ENCODE results near the gene NTN1.
A peak's percentile ranks its signal among the peaks of the same experiment; 100 is the strongest.

Gene NTN1

GRCh38 chr17:9286434-9286833 is 265.1 kb downstream of the NTN1 start:
- Histone ChIP-seq H3K4me1 (peaks cover 14 to 28% (median 23%) of the 10 kb centered on the region in 10 experiments), H3K4me3 (no peak overlapping the region), H3K4me2 (peak overlapping the region in 9 of 11 experiments; percentile 6 to 62 (median 47); a peak in 16 of 22 replicates)

GRCh38 chr17:9287306-9287705 is 266.0 kb downstream of the NTN1 start:
- 0 out of 22 replicates have a peak, but pooled peaks cover 0 to 9% (median 0%) of the 10 kb centered on the region in 11 experiments for H3K27me3 ChIP-seq
- H3K36me3 ChIP-seq = 0 out of 22 replicates have a peak, but pooled peaks cover 0 to 3% (median 0%) of the 10 kb centered on the region in 11 experiments
- H3K4me1 ChIP-seq = peaks cover 14 to 30% (median 23%) of the 10 kb centered on the region in 10 experiments
- H3K9me3 ChIP-seq (replicated peaks in 1 of 11) = no peaks in the 10 kb centered on the region
- H3K27ac ChIP-seq = no peak overlapping the region
- H3K9ac ChIP-seq = no peak overlapping the region
- H4K20me1 ChIP-seq = peaks cover 0 to 54% (median 4%) of the 10 kb centered on the region in 11 experiments; a peak in 7 of 22 replicates
- no peak for TF ChIP-seq Cebpa-rat (IDR thresholded peaks at IDR 0.05)
- H3K4me2 ChIP-seq = no peak overlapping the region
- no peak overlapping the region for H3K4me3 ChIP-seq

More at GRCh38 chr17:9286434-9286833, 265.1 kb downstream of the NTN1 start:
- peaks cover 0 to 54% (median 4%) of the 10 kb centered on the region in 11 experiments; a peak in 6 of 22 replicates for H4K20me1 ChIP-seq
- H3K27ac ChIP-seq = no peak overlapping the region
- 0 out of 22 replicates have a peak, but pooled peaks cover 0 to 3% (median 0%) of the 10 kb centered on the region in 11 experiments for H3K36me3 ChIP-seq
- no peak overlapping the region for H3K9ac ChIP-seq
- no peaks in the 10 kb centered on the region for H3K9me3 ChIP-seq (replicated peaks in 1 of 11)
- H3K27me3 ChIP-seq = 0 out of 22 replicates have a peak, but pooled peaks cover 0 to 9% (median 0%) of the 10 kb centered on the region in 11 experiments
- no peak for TF ChIP-seq Cebpa-rat (IDR thresholded peaks at IDR 0.05)

- no peak overlapping the region for H3K4me3 ChIP-seq
- peak overlapping the region in 10 of 11 experiments; percentile 16 to 81 (median 38); a peak in 18 of 22 replicates for H3K4me2 ChIP-seq
- no peaks in the 10 kb centered on the region for H3K9me3 ChIP-seq (replicated peaks in 1 of 11)
- H3K9ac ChIP-seq = no peak overlapping the region
- H3K27ac ChIP-seq = no peak overlapping the region
- peaks cover 0 to 54% (median 6%) of the 10 kb centered on the region in 11 experiments; a peak in 8 of 22 replicates for H4K20me1 ChIP-seq
- TF ChIP-seq Cebpa-rat (IDR thresholded peaks at IDR 0.05) = no peak
- peaks cover 14 to 34% (median 23%) of the 10 kb centered on the region in 10 experiments for H3K4me1 ChIP-seq
- H3K27me3 ChIP-seq = 0 out of 22 replicates have a peak, but pooled peaks cover 0 to 9% (median 0%) of the 10 kb centered on the region in 11 experiments
- H3K36me3 ChIP-seq = no peaks in the 10 kb centered on the region
Measured at GRCh38 chr17:9290226-9290613, 268.9 kb downstream of the NTN1 start.

GRCh38 chr17:9291912-9292560 is 270.7 kb downstream of the NTN1 start:
- Histone ChIP-seq H3K9ac (no peak overlapping the region), H3K27me3 (0 out of 22 replicates have a peak, but pooled peaks cover 0 to 2% (median 0%) of the 10 kb centered on the region in 11 experiments), H3K4me3 (no peak overlapping the region), H4K20me1 (peaks cover 0 to 48% (median 6%) of the 10 kb centered on the region in 11 experiments; a peak in 8 of 22 replicates), H3K27ac (no peak overlapping the region), H3K4me2 (no peak overlapping the region; a peak in 1 of 22 replicates), H3K36me3 (no peaks in the 10 kb centered on the region), H3K9me3 (replicated peaks in 1 of 11) (no peaks in the 10 kb centered on the region), H3K4me1 (peaks cover 10 to 21% (median 16%) of the 10 kb centered on the region in 10 experiments; a peak in 19 of 20 replicates)
- TF ChIP-seq Cebpa-rat (IDR thresholded peaks at IDR 0.05) = no peak

- no peaks in the 10 kb centered on the region for H3K9me3 ChIP-seq (replicated peaks in 1 of 11)
- H4K20me1 ChIP-seq = peaks cover 0 to 43% (median 6%) of the 10 kb centered on the region in 11 experiments; a peak in 8 of 22 replicates
- H3K4me2 ChIP-seq = no peak overlapping the region; a peak in 1 of 22 replicates
- TF ChIP-seq Cebpa-rat (IDR thresholded peaks at IDR 0.05) = no peak
- H3K27me3 ChIP-seq = no peaks in the 10 kb centered on the region
- H3K27ac ChIP-seq = no peak overlapping the region
- no peak overlapping the region for H3K9ac ChIP-seq
- peaks cover 0 to 3% (median 0%) of the 10 kb centered on the region in 11 experiments; a peak in 1 of 22 replicates for H3K36me3 ChIP-seq
- H3K4me3 ChIP-seq = no peak overlapping the region
- peaks cover 10 to 21% (median 16%) of the 10 kb centered on the region in 10 experiments; a peak in 19 of 20 replicates for H3K4me1 ChIP-seq
Measured at GRCh38 chr17:9292561-9292941, 271.2 kb downstream of the NTN1 start.
